GM23248 (cell line): ENCODE results near the gene C9.
"Not testable (repeated sequence)": the region's sequence is repeated elsewhere in the genome, so short reads cannot be mapped to it uniquely, and the experiment has no call there.

Experiments used
- EZH2 ChIP-seq: fragments of 200-600 bp; sonication (generic); IDR thresholded peaks from 2 replicates; pipeline ENCODE4 v1.6.1; 2018; ENCODE audit warnings: antibody characterized with exemption, mild to moderate bottlenecking; ENCODE audit not compliant: insufficient read depth, poor library complexity, severe bottlenecking
- EZH2phosphoT487 ChIP-seq: fragments of 200-600 bp; sonication (generic); IDR thresholded peaks from 2 replicates; pipeline ENCODE4 v1.6.1; 2018; ENCODE audit warnings: antibody characterized with exemption, moderate library complexity, mild to moderate bottlenecking, low read depth; ENCODE audit not compliant: insufficient read depth

DNA sequence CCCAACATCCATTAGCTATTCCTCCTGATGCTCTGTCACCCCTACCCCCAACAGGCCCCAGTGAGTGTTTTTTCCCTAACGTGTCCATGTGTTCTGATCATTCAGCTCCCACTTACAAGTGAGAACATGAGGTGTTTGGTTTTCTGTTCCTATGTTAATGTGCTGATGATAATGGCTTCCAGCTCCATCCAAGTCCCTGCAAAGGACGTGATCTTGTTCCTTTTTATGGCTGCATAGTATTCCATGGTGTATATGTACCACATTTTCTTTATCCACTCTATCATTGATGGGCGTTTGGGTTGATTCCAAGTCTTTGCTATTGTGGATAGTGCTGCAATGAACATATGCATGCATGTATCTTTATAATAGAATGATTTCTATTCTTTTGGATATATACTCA, 47.8 kb downstream of the C9 start:
- TF ChIP-seq EZH2, EZH2phosphoT487: not testable (repeated sequence)
